Upper lobe of left lung (tissue), 4 donors: ENCODE measurements around the gene NLRX1.

Experiments
- CTCF ChIP-seq, 6 experiments: fragments of 450-650 bp in 4 of 6; fragments of 200-600 bp in 2 of 6; sonication (generic) in 2 of 6; IDR thresholded peaks; one replicate each; pipeline ENCODE4 v1.5.1; 2016 to 2019; ENCODE audit warnings: antibody characterized with exemption in 6 of 6
- EP300 ChIP-seq, 4 donors: sonication (generic); formaldehyde crosslinking; IDR thresholded peaks; one replicate each; pipeline ENCODE4 v1.5.1; 2017; ENCODE audit warnings: antibody characterized with exemption in 4 of 4, control low read depth in 2 of 4
- POLR2A ChIP-seq, 4 donors: fragments of 450-650 bp; IDR thresholded peaks; one replicate each; pipeline ENCODE4 v1.5.1; 2016 to 2017; ENCODE audit warnings: antibody characterized with exemption in 4 of 4, mild to moderate bottlenecking in 2 of 4
- POLR2AphosphoS5 ChIP-seq, 2 donors: sonication (generic); formaldehyde crosslinking; IDR thresholded peaks; one replicate each; pipeline ENCODE4 v1.5.1; 2017; ENCODE audit warnings: antibody characterized with exemption in 2 of 2

- TF ChIP-seq POLR2A (IDR thresholded peaks at IDR 0.05) (no peak), CTCF (IDR thresholded peaks at IDR 0.05) (no peak), POLR2AphosphoS5 (IDR thresholded peaks at IDR 0.05) (no peak), EP300 (IDR thresholded peaks at IDR 0.05) (no peak)
These were observed 30.4 kb downstream of the NLRX1 start for GRCh38 chr11:119198925-119199324.
